Neuronal stem cell (in vitro differentiated cells): ENCODE data around the gene ODF2.
A peak's percentile ranks its signal among the peaks of the same experiment; 100 is the strongest.

ENCODE experiments used
- DNase-seq: peaks from one replicate; pipeline ENCODE4 v3.0.0-alpha.2; 2013; ENCODE audit warnings: low spot score
- H2AFZ ChIP-seq: one replicate; pipeline ENCODE4 v1.6.1; 2013; ENCODE audit warnings: mild to moderate bottlenecking, low read length, inconsistent platforms
- H2AK5ac ChIP-seq: 2 replicates; pipeline ENCODE4 v1.6.1; 2013; ENCODE audit warnings: low read depth, mild to moderate bottlenecking, inconsistent platforms, low read length, moderate library complexity, mixed read lengths
- H2BK120ac ChIP-seq: 2 replicates; pipeline ENCODE4 v1.6.1; 2013; ENCODE audit warnings: low read depth, mild to moderate bottlenecking, inconsistent platforms, low read length, moderate library complexity, mixed read lengths
- H2BK12ac ChIP-seq: one replicate; pipeline ENCODE4 v1.6.1; 2013; ENCODE audit warnings: low read length, inconsistent platforms
- H2BK15ac ChIP-seq: 2 replicates; pipeline ENCODE4 v1.6.1; 2013; ENCODE audit warnings: mild to moderate bottlenecking, low read length, inconsistent platforms, mixed read lengths
- H2BK5ac ChIP-seq: one replicate; pipeline ENCODE4 v1.6.1; 2013; ENCODE audit warnings: inconsistent platforms, mild to moderate bottlenecking, low read length, moderate library complexity
- H3K14ac ChIP-seq: one replicate; pipeline ENCODE4 v1.6.1; 2013; ENCODE audit warnings: low read length, inconsistent platforms
- H3K18ac ChIP-seq: 2 replicates; pipeline ENCODE4 v1.6.1; 2013; ENCODE audit warnings: low read length, inconsistent platforms
- H3K23ac ChIP-seq: 2 replicates; pipeline ENCODE4 v1.6.1; 2013; ENCODE audit warnings: low read depth, mild to moderate bottlenecking, mixed read lengths, low read length, inconsistent platforms; ENCODE audit not compliant: poor library complexity
- H3K27ac ChIP-seq: replicated peaks from 3 replicates; pipeline ENCODE4 v1.5.1; 2013; ENCODE audit warnings: low read length, inconsistent platforms
- H3K27me3 ChIP-seq, 3 experiments: 2 replicates each; pipeline ENCODE4 v1.6.1; 2013; ENCODE audit warnings: low read length in 3 of 3, mild to moderate bottlenecking in 2 of 3, inconsistent platforms in 1 of 3, low read depth in 1 of 3, mixed read lengths in 1 of 3, moderate library complexity in 1 of 3; ENCODE audit not compliant: control insufficient read depth in 3 of 3, insufficient read depth in 3 of 3
- H3K36me3 ChIP-seq, 2 donors: replicated peaks in 1 of 2; 2 replicates each; pipeline ENCODE4 v1.6.1; 2013; ENCODE audit warnings: low read length in 2 of 2; ENCODE audit not compliant: control insufficient read depth in 2 of 2, insufficient read depth in 2 of 2
- H3K4ac ChIP-seq: 2 replicates; pipeline ENCODE4 v1.6.1; 2013; ENCODE audit warnings: inconsistent platforms, mild to moderate bottlenecking, low read length, moderate library complexity
- H3K4me1 ChIP-seq, 2 donors: 1 replicate in 1 of 2; 2 replicates in 1 of 2; pipeline ENCODE4 v1.6.1; 2013; ENCODE audit warnings: low read length in 2 of 2, low read depth in 1 of 2; ENCODE audit not compliant: control insufficient read depth in 2 of 2, insufficient read depth in 1 of 2
- H3K4me2 ChIP-seq: one replicate; pipeline ENCODE4 v1.6.1; 2013; ENCODE audit warnings: mild to moderate bottlenecking, low read length, inconsistent platforms; ENCODE audit not compliant: insufficient read depth, poor library complexity, severe bottlenecking
- H3K4me3 ChIP-seq, 2 donors: 2 replicates each; pipeline ENCODE4 v1.5.1; 2013; ENCODE audit warnings: low read length in 2 of 2, mild to moderate bottlenecking in 2 of 2, inconsistent platforms in 1 of 2, moderate library complexity in 1 of 2
- H3K79me1 ChIP-seq: one replicate; pipeline ENCODE4 v1.6.1; 2013; ENCODE audit warnings: low read depth, mild to moderate bottlenecking, inconsistent platforms, low read length, moderate library complexity
- H3K9ac ChIP-seq: one replicate; pipeline ENCODE4 v1.6.1; 2013; ENCODE audit warnings: mild to moderate bottlenecking, low read depth, low read length, inconsistent platforms; ENCODE audit not compliant: poor library complexity
- H3K9me3 ChIP-seq, 2 donors: replicated peaks in 1 of 2; 2 replicates each; pipeline versions ENCODE3 to v1.6.1; 2013; ENCODE audit warnings: low read length in 2 of 2, mild to moderate bottlenecking in 2 of 2, inconsistent platforms in 1 of 2, low read depth in 1 of 2, mixed read lengths in 1 of 2, moderate library complexity in 1 of 2; ENCODE audit not compliant: control insufficient read depth in 2 of 2, insufficient read depth in 1 of 2
- H4K8ac ChIP-seq: one replicate; pipeline ENCODE4 v1.6.1; 2013; ENCODE audit warnings: low read depth, mild to moderate bottlenecking, inconsistent platforms, low read length, moderate library complexity
- H4K91ac ChIP-seq: one replicate; pipeline ENCODE4 v1.6.1; 2013; ENCODE audit warnings: low read length, low read depth, mild to moderate bottlenecking, inconsistent platforms; ENCODE audit not compliant: poor library complexity
- WGBS, 2 donors: extraction: QIAGEN DNeasy Blood & Tissue Kit; methylation state at CpG; one replicate each; pipeline ENCODE4 v1.1.7; 2013; ENCODE audit warnings: missing lambda C conversion rate in 2 of 2, mixed read lengths in 1 of 2; ENCODE audit not compliant: insufficient read length in 2 of 2, insufficient replicate concordance in 1 of 2; ENCODE audit errors: extremely low coverage in 2 of 2; 5-methylcytosine and 5-hydroxymethylcytosine counted together

Gene ODF2

GRCh38 chr9:128523199-128523925 lies 67.6 kb downstream of the ODF2 start:
- Histone ChIP-seq H3K4me2 (no peak overlapping the region), H2AFZ (peak overlapping the region; percentile 29), H3K4me1 (peaks cover 0 to 2% of the 10 kb centered on the region in 2 donors), H3K27ac (no peak overlapping the region), H4K91ac (no peak overlapping the region), H3K9ac (no peak overlapping the region), H2BK120ac (no peak overlapping the region), H3K27me3 (no peaks in the 10 kb centered on the region), H2BK12ac (no peak overlapping the region), H3K14ac (no peak overlapping the region), H2BK15ac (no peak overlapping the region), H3K9me3 (no peaks in the 10 kb centered on the region), H3K4me3 (no peak overlapping the region), H2BK5ac (no peak overlapping the region), H3K36me3 (peaks cover 10 to 63% of the 10 kb centered on the region in 2 donors), H2AK5ac (no peak overlapping the region), H3K4ac (no peak overlapping the region), H3K18ac (no peak overlapping the region), H4K8ac (no peak overlapping the region), H3K23ac (no peak overlapping the region), H3K79me1 (no peaks in the 10 kb centered on the region)
- WGBS, 2 donors: no CpG with 5 or more reads among the region's 13 CpGs
- no peak for DNase-seq

DNA sequence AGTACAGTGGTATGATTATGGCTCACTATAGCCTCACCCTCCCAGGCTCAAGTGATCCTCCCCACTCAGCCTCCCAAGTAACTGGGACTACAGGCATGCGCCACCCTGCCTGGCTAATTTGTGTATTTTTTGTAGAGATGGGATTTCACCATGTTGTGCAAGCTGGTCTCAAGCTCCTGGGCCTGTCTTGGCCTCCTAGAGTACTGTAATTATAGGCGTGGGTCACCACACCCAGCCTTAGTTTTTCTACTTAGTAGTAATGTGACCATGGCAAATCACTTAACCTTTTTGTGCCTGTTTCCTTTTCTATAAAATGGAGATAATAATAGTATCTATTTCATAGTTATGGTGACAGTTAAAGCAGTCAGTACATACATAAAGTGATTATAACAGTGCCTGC lies 70.9 kb downstream of the ODF2 start:
- no peak overlapping the region for H3K4me2 ChIP-seq
- H3K14ac ChIP-seq: no peak overlapping the region
- H2BK15ac ChIP-seq: no peak overlapping the region
- no peak overlapping the region for H3K27ac ChIP-seq
- H3K79me1 ChIP-seq: no peaks in the 10 kb centered on the region
- peaks cover 16 to 80% of the 10 kb centered on the region in 2 donors for H3K36me3 ChIP-seq
- H3K4me3 ChIP-seq: no peak overlapping the region
- peaks cover 0 to 2% of the 10 kb centered on the region in 2 donors for H3K4me1 ChIP-seq
- no peak overlapping the region for H3K9ac ChIP-seq
- H3K4ac ChIP-seq: no peak overlapping the region
- H2BK120ac ChIP-seq: no peak overlapping the region
- H3K23ac ChIP-seq: no peak overlapping the region
- WGBS, 2 donors: no CpG with 5 or more reads among the region's 2 CpGs
- H2BK5ac ChIP-seq: no peak overlapping the region
- no peak overlapping the region for H2BK12ac ChIP-seq
- no peak overlapping the region for H3K18ac ChIP-seq
- no peak overlapping the region for H2AK5ac ChIP-seq
- no peak for DNase-seq
- H4K91ac ChIP-seq: no peak overlapping the region
- H2AFZ ChIP-seq: no peak overlapping the region
- H4K8ac ChIP-seq: no peak overlapping the region
- H3K9me3 ChIP-seq: no peaks in the 10 kb centered on the region
- H3K27me3 ChIP-seq: no peaks in the 10 kb centered on the region

DNA sequence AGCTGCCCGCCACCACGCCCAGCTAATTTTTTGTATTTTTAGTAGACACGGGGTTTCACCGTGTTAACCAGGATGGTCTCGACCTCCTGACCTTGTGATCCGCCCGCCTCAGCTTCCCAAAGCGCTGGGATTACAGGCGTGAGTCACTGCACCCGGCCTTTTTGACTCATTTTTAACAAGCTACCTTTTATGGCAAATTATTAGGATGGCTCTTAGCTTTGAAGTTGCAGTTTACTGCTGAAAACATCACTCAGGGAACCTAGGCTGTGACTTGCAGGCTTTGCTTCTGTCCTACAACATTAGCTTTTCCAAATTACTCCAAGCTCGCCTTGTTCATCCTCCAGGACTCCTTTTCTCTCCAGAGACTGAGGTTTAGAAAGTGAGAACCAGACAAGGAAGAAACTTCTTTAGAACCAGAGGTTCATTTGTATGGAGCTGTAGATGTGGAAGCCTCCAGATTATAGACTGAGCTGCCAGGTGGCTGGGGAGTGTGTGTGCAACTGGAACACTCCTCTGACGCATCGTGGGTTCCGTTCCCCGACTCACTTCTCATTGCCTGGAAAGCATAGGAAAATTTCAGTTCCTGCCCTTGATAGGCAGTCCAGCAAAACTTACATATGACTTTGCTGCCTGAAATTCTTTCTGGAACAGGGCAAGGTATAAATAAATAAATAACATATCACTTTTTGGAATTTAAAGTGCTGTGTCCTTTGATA lies 72.8 kb downstream of the ODF2 start:
- Histone ChIP-seq H3K4me1 (no peaks in the 10 kb centered on the region), H3K27me3 (no peaks in the 10 kb centered on the region), H3K4ac (no peak overlapping the region), H4K91ac (no peak overlapping the region), H3K9me3 (no peaks in the 10 kb centered on the region), H3K14ac (no peak overlapping the region), H2BK15ac (no peak overlapping the region), H3K4me2 (no peak overlapping the region), H3K9ac (no peak overlapping the region), H3K18ac (no peak overlapping the region), H3K23ac (no peak overlapping the region), H3K36me3 (peaks cover 16 to 82% of the 10 kb centered on the region in 2 donors), H2BK120ac (peak overlapping the region; percentile 63), H2AFZ (no peak overlapping the region), H3K27ac (no peak overlapping the region), H3K79me1 (no peaks in the 10 kb centered on the region), H2BK5ac (no peak overlapping the region), H3K4me3 (no peak overlapping the region), H2BK12ac (no peak overlapping the region), H2AK5ac (no peak overlapping the region), H4K8ac (no peak overlapping the region)
- DNase-seq: no peak
- no CpG with 5 or more reads among the region's 15 CpGs for WGBS, 2 donors

DNA sequence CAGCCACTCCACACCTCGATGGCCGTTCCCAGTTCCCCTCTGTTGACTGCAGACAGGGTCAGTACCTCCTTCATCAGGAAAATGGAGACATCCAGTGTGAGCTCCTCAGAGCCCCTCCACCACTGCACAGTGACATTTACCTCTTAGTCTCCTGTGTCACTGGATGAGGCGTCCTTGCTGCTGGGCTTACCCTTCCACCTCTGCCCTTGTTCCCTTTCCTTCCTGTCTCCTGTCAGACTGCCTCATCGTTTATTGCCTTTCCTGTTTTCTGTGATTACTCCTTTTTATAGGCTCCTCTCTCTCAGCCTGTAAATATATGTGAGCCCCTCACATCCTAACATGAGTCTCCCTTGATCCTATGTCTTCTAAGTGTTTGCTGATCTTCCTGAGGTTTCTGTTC lies 73.4 kb downstream of the ODF2 start:
- no peak overlapping the region for H3K23ac ChIP-seq
- no peak overlapping the region for H3K4me3 ChIP-seq
- H3K4me1 ChIP-seq: no peaks in the 10 kb centered on the region
- WGBS, 2 donors: no CpG with 5 or more reads among the region's 4 CpGs
- no peak overlapping the region for H3K27ac ChIP-seq
- peak overlapping the region; percentile 63 for H2BK120ac ChIP-seq
- H2BK5ac ChIP-seq: no peak overlapping the region
- H2BK15ac ChIP-seq: no peak overlapping the region
- no peaks in the 10 kb centered on the region for H3K9me3 ChIP-seq
- H3K79me1 ChIP-seq: no peaks in the 10 kb centered on the region
- no peak overlapping the region for H2AFZ ChIP-seq
- H4K91ac ChIP-seq: no peak overlapping the region
- H4K8ac ChIP-seq: no peak overlapping the region
- H3K4me2 ChIP-seq: no peak overlapping the region
- H3K9ac ChIP-seq: no peak overlapping the region
- no peak overlapping the region for H3K4ac ChIP-seq
- no peak overlapping the region for H3K18ac ChIP-seq
- no peak overlapping the region for H2BK12ac ChIP-seq
- no peak overlapping the region for H2AK5ac ChIP-seq
- no peak overlapping the region for H3K14ac ChIP-seq
- no peaks in the 10 kb centered on the region for H3K27me3 ChIP-seq
- no peak for DNase-seq
- H3K36me3 ChIP-seq: peaks cover 16 to 82% of the 10 kb centered on the region in 2 donors
